ENCODE results near the gene LTBP2. TPM values are rescaled to one million over a fixed set of nuclear protein-coding genes. Genes with fewer than 3 reads are reported as not detected.

LTBP2 gene
- total RNA-seq, 3 donors from 2014 or later (not counting 1 experiment from before 2014, with no cell fraction given) = 2.1 to 3.7 (median 3.0) TPM

GRCh38 chr14:74592476-74593201, 19.4 kb downstream of the LTBP2 start:
- Histone ChIP-seq H3K27ac (ENCODE audit: low read length) (no peak overlapping the region), H3K27me3 (ENCODE audit: control insufficient read depth, insufficient read depth, low read length) (no peaks in the 10 kb centered on the region), H3K9me3 (ENCODE audit: control insufficient read depth, insufficient read depth, low read length) (no peaks in the 10 kb centered on the region), H3K36me3 (ENCODE audit: control insufficient read depth, insufficient read depth, low read length) (no peaks in the 10 kb centered on the region), H3K4me3 (ENCODE audit: low read length) (no peak overlapping the region), H3K4me1 (ENCODE audit: control insufficient read depth, insufficient read depth, low read length) (peaks cover 7% of the 10 kb centered on the region)
- DNase-seq = no peak
- WGBS (ENCODE audit: insufficient coverage) = 74% methylated on average over 13 of the region's 13 CpGs
- no peak overlapping the region for H3K4me3 Mint-ChIP-seq
- no peak overlapping the region for H3K27ac Mint-ChIP-seq
- no peaks in the 10 kb centered on the region for H3K9me3 Mint-ChIP-seq
- intact Hi-C loops (cut with micrococcal nuclease) = no loop called here
- no peaks in the 10 kb centered on the region for H3K4me1 Mint-ChIP-seq
- no peak for ATAC-seq
- H3K36me3 Mint-ChIP-seq = no peaks in the 10 kb centered on the region
- no peak for TF ChIP-seq CTCF (IDR thresholded peaks at IDR 0.05)
- H3K27me3 Mint-ChIP-seq (ENCODE audit: low read depth in 2 of 2) = peaks cover 16 to 57% of the 10 kb centered on the region in 2 donors

- Histone ChIP-seq H3K27me3 (ENCODE audit: control insufficient read depth, insufficient read depth, low read length) (no peaks in the 10 kb centered on the region), H3K27ac (ENCODE audit: low read length) (no peak overlapping the region), H3K9me3 (ENCODE audit: control insufficient read depth, insufficient read depth, low read length) (no peaks in the 10 kb centered on the region), H3K36me3 (ENCODE audit: control insufficient read depth, insufficient read depth, low read length) (no peaks in the 10 kb centered on the region), H3K4me1 (ENCODE audit: control insufficient read depth, insufficient read depth, low read length) (peaks cover 7% of the 10 kb centered on the region), H3K4me3 (ENCODE audit: low read length) (no peak overlapping the region)
- Mint-ChIP-seq H3K27me3 (ENCODE audit: low read depth in 2 of 2) (peaks cover 21 to 63% of the 10 kb centered on the region in 2 donors), H3K4me1 (no peaks in the 10 kb centered on the region), H3K27ac (no peak overlapping the region), H3K9me3 (no peaks in the 10 kb centered on the region), H3K36me3 (no peaks in the 10 kb centered on the region), H3K4me3 (no peak overlapping the region)
- ATAC-seq (no peak), DNase-seq (no peak)
- TF ChIP-seq CTCF (IDR thresholded peaks at IDR 0.05) = no peak
- intact Hi-C loops (cut with micrococcal nuclease) = no loop called here
- 92% methylated on average over 4 of the region's 5 CpGs for WGBS (ENCODE audit: insufficient coverage)
These were observed 20.1 kb downstream of the LTBP2 start for GRCh38 chr14:74591899-74592298.

GRCh38 chr14:74591394-74591793, 20.6 kb downstream of the LTBP2 start:
- H3K27me3 Mint-ChIP-seq (ENCODE audit: low read depth in 2 of 2) = peaks cover 21 to 61% of the 10 kb centered on the region in 2 donors
- H3K36me3 Mint-ChIP-seq = no peaks in the 10 kb centered on the region
- H3K4me3 Mint-ChIP-seq = no peak overlapping the region
- no peak overlapping the region for H3K27ac Mint-ChIP-seq
- Histone ChIP-seq H3K9me3 (ENCODE audit: control insufficient read depth, insufficient read depth, low read length) (no peaks in the 10 kb centered on the region), H3K4me3 (ENCODE audit: low read length) (no peak overlapping the region), H3K27ac (ENCODE audit: low read length) (no peak overlapping the region), H3K4me1 (ENCODE audit: control insufficient read depth, insufficient read depth, low read length) (peaks cover 7% of the 10 kb centered on the region), H3K27me3 (ENCODE audit: control insufficient read depth, insufficient read depth, low read length) (no peaks in the 10 kb centered on the region), H3K36me3 (ENCODE audit: control insufficient read depth, insufficient read depth, low read length) (no peaks in the 10 kb centered on the region)
- no peaks in the 10 kb centered on the region for H3K9me3 Mint-ChIP-seq
- no peaks in the 10 kb centered on the region for H3K4me1 Mint-ChIP-seq
- no peak for TF ChIP-seq CTCF (IDR thresholded peaks at IDR 0.05)
- intact Hi-C loops (cut with micrococcal nuclease) = no loop called here
- WGBS (ENCODE audit: insufficient coverage) = 92% methylated on average over 5 of the region's 6 CpGs
- ATAC-seq (no peak), DNase-seq (no peak)
